ENCODE measurements around the gene MADCAM1. TPM values are rescaled to one million over a fixed set of nuclear protein-coding genes. Genes with fewer than 3 reads are reported as not detected.
A peak's percentile ranks its signal among the peaks of the same experiment; 100 is the strongest.

Gene MADCAM1
- total RNA-seq, 1 donor from 2014 or later: 1.2 TPM

DNA sequence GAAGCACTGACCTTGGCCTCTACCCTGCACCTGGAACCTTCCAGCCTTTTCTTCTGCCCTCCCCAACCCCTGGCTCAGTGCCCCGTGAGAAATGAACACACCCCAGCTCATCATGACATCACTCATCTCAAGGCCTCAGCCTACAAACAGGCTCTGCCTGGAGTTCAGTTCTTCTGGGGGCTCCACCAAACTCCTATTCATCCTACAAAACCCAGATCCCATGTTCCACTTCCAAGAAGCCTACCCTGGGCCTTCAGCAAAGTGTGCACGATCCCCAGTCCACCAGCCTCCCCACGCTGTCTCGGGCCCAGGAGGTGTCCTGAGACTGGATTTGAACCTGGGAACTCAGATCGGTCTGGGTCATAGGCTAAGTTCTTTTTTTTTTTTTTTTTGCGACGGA lies 26.5 kb upstream of the MADCAM1 start:
- no peaks in the 10 kb centered on the region for H3K27me3 ChIP-seq
- DNase-seq (no peak), ATAC-seq (no peak)
- no peak overlapping the region for H3K4me3 ChIP-seq
- H3K9me3 ChIP-seq: no peaks in the 10 kb centered on the region
- H3K36me3 ChIP-seq: no peaks in the 10 kb centered on the region
- intact Hi-C loops (cut with DNase I): no loop called here
- H3K4me1 ChIP-seq: no peaks in the 10 kb centered on the region
- TF ChIP-seq, protein P1, sequence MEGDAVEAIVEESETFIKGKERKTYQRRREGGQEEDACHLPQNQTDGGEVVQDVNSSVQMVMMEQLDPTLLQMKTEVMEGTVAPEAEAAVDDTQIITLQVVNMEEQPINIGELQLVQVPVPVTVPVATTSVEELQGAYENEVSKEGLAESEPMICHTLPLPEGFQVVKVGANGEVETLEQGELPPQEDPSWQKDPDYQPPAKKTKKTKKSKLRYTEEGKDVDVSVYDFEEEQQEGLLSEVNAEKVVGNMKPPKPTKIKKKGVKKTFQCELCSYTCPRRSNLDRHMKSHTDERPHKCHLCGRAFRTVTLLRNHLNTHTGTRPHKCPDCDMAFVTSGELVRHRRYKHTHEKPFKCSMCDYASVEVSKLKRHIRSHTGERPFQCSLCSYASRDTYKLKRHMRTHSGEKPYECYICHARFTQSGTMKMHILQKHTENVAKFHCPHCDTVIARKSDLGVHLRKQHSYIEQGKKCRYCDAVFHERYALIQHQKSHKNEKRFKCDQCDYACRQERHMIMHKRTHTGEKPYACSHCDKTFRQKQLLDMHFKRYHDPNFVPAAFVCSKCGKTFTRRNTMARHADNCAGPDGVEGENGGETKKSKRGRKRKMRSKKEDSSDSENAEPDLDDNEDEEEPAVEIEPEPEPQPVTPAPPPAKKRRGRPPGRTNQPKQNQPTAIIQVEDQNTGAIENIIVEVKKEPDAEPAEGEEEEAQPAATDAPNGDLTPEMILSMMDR (IDR thresholded peaks at IDR 0.05): no peak
- no peak overlapping the region for H3K27ac ChIP-seq

DNA sequence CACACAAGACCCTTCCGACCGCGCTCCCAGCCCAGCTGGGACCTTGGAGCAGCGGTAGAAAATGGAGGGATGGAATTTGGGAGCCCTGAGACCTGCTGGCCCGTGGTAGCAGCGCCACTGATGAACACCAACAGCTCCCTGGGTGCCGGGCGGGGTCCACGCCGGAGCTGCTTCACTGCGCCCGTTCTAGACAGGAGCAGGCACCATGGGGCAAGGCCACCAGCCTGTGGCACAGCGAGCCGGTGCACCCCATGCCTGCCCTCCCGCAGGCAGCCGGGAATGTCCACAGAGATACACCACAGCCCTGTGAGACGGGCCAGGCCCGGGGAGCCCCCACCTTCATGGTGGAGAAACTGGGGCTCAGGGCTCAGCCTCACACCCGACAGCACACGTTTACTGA lies 25.6 kb upstream of the MADCAM1 start:
- no peak for ATAC-seq
- no peaks in the 10 kb centered on the region for H3K27me3 ChIP-seq
- H3K27ac ChIP-seq: no peak overlapping the region
- intact Hi-C loops (cut with DNase I): no loop called here
- no peak for DNase-seq
- no peak overlapping the region for H3K4me3 ChIP-seq
- TF ChIP-seq, protein P1 (IDR thresholded peaks at IDR 0.05): no peak
- H3K36me3 ChIP-seq: no peaks in the 10 kb centered on the region
- no peaks in the 10 kb centered on the region for H3K9me3 ChIP-seq
- H3K4me1 ChIP-seq: no peaks in the 10 kb centered on the region

DNA sequence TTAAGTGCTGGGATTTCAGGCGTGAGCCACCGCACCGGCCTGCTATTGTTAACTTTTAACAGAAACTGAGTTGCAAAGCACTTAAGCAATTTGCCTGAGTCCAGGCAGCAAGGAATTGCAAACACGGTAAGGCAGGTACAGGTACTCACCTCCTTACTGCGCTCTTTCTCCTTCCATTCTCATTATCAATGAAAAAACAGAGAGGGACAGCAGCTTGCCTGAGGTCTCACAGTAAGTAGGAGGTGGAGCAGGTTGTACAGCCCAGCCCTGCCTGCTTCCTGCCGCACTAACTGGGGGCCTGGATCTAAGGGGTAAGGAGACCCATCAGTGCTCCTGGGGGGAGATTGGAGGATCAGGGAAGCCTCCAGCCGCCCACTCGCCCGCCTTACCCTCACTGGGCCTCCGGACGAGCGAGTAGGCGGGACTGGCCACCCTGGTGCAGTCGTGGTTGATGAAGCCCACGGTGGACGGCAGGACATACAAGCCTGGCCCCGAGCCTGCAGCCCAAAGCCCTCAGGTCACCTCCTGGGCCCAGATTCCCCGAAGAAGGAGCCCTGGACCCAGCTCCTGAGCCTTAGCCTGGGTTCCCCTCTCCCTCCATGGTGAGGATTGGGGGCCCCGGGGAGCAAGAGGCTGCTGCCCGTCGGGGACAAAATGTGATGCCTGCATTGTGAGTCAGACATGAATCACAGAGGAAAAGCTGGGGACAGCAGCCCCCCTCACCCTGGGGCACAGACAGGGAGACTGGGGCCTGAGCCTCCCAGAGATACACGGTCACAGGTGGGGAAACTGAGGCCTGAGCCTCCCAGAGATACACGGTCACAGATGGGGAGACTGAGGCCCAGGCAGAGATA lies 24.1 kb upstream of the MADCAM1 start:
- no peaks in the 10 kb centered on the region for H3K9me3 ChIP-seq
- ATAC-seq (no peak), DNase-seq (no peak)
- no peaks in the 10 kb centered on the region for H3K27me3 ChIP-seq
- H3K36me3 ChIP-seq: no peaks in the 10 kb centered on the region
- H3K27ac ChIP-seq: no peak overlapping the region
- H3K4me3 ChIP-seq: no peak overlapping the region
- TF ChIP-seq, protein P1 (IDR thresholded peaks at IDR 0.05): no peak
- H3K4me1 ChIP-seq: no peaks in the 10 kb centered on the region
- intact Hi-C loops (cut with DNase I): no loop called here

DNA sequence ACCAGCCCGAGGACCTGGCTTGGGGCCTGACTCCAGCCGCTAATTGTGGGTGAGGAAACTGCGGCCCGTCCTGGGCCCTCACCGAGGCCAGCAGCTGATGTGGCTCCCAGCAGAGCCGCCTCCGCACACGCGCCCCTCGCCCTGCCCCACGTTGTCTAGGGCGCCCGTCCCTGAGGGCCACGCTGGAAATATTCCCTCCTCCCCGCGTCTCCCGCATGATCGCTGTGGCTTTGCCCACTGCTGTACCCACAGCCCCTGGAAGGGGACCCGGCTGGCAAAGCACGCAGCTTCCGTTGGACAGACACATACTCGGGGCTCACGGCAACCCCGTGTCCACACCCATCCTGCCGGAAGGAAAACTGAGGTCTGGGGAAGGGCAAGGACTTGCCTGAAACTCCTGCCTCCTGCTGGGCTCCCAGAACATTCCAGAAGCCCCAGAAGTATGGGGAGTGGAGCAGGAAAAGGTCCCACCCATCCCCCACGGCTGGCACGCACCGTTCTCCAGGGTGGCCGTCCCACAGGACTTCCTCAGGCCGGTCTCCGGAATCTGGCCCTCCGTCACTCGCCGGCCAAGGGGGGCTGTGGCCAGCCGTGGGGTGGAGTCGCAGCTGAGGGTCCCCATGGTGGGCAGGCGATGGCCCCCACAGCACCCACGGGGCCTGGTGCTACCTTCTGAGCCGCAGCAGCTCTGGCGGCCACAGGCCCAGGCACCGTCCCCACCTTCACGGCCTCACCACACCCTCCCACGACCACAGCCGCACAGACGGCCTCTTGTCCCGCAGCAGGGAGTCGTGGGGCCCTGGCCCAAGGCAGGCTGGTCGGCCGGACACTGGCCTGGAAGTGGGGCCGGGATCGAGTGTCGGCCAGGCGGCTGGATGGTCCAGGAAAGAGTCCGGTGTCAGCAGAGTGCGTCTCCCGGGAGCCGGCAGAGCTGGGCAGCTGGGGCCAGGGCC lies 21.9 kb upstream of the MADCAM1 start:
- Histone ChIP-seq H3K36me3 (no peaks in the 10 kb centered on the region), H3K9me3 (no peaks in the 10 kb centered on the region), H3K4me1 (no peaks in the 10 kb centered on the region), H3K27me3 (no peaks in the 10 kb centered on the region), H3K4me3 (no peak overlapping the region), H3K27ac (peak overlapping the region; percentile 63)
- intact Hi-C loops (cut with DNase I): no loop called here
- TF ChIP-seq, protein P1 (IDR thresholded peaks at IDR 0.05): peak; percentile 24
- peak; percentile 65 for ATAC-seq
- DNase-seq: no peak

DNA sequence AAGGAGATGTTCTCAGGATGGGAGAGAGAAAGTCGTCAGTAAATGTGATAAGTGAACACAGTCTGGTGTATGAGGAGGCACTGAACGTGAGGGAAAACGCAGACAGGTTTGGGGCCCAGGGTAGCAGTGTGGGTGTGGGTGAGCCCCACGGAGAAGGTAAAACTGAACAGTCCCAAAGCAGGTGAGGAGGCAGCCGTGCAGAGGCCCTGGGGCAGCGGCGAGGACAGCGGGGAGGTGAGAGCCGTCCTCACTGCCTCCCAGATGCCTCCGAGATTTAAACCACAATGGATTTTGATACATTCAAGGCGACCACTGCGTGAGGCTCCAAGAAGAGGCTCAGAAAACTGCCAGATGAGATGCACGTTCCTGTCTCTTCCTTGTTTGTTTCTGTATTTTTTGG lies 20.9 kb upstream of the MADCAM1 start:
- intact Hi-C loops (cut with DNase I): no loop called here

More for the DNA sequence above, 20.9 kb upstream of the MADCAM1 start:
- H3K9me3 ChIP-seq: no peaks in the 10 kb centered on the region
- no peaks in the 10 kb centered on the region for H3K27me3 ChIP-seq
- no peak overlapping the region for H3K4me3 ChIP-seq
- H3K27ac ChIP-seq: no peak overlapping the region
- ATAC-seq (no peak), DNase-seq (no peak)
- no peaks in the 10 kb centered on the region for H3K4me1 ChIP-seq
- H3K36me3 ChIP-seq: no peaks in the 10 kb centered on the region
- TF ChIP-seq, protein P1 (IDR thresholded peaks at IDR 0.05): no peak
